Muscle layer of duodenum (tissue), 2 donors: ENCODE results near the gene RBAK.
"Not testable (repeated sequence)": the region's sequence is repeated elsewhere in the genome, so short reads cannot be mapped to it uniquely, and the experiment has no call there.

Source experiments
- H3K27ac ChIP-seq: one replicate; pipeline ENCODE4 v1.7.0; 2013; ENCODE audit warnings: mild to moderate bottlenecking, low read length
- H3K27me3 ChIP-seq: one replicate; pipeline ENCODE4 v1.7.0; 2013; ENCODE audit warnings: low read depth, mild to moderate bottlenecking, control low read depth, low read length
- H3K36me3 ChIP-seq, 2 donors: one replicate each; pipeline ENCODE4 v1.7.0; 2013; ENCODE audit warnings: low read length in 2 of 2, control low read depth in 1 of 2, mild to moderate bottlenecking in 1 of 2; ENCODE audit not compliant: insufficient read depth in 2 of 2, control insufficient read depth in 1 of 2
- H3K4me1 ChIP-seq, 2 donors: one replicate each; pipeline ENCODE4 v1.7.0; 2013; ENCODE audit warnings: low read length in 2 of 2, mild to moderate bottlenecking in 2 of 2, control low read depth in 1 of 2, moderate library complexity in 1 of 2; ENCODE audit not compliant: insufficient read depth in 2 of 2, control insufficient read depth in 1 of 2
- H3K4me3 ChIP-seq, 2 donors: one replicate each; pipeline ENCODE4 v1.7.0; 2013; ENCODE audit warnings: low read length in 2 of 2, low read depth in 1 of 2, mild to moderate bottlenecking in 1 of 2
- H3K9me3 ChIP-seq, 2 donors: one replicate each; pipeline ENCODE4 v1.7.0; 2013; ENCODE audit warnings: low read length in 2 of 2, control low read depth in 1 of 2, mild to moderate bottlenecking in 1 of 2; ENCODE audit not compliant: control insufficient read depth in 1 of 2
- donor health status: healthy.

Gene RBAK

GRCh38 chr7:5051731-5052130 is 6.1 kb downstream of the RBAK start:
- H3K9me3 ChIP-seq = peaks cover 5 to 15% of the 10 kb centered on the region in 2 donors
- H3K27ac ChIP-seq, H3K4me1 ChIP-seq, H3K27me3 ChIP-seq: not testable (repeated sequence)
- peaks cover 0 to 53% of the 10 kb centered on the region in 2 donors for H3K36me3 ChIP-seq
- peak overlapping the region in 1 of 2 donors; percentile 8 for H3K4me3 ChIP-seq

- peaks cover 6 to 65% of the 10 kb centered on the region in 2 donors for H3K36me3 ChIP-seq
Measured at GRCh38 chr7:5053175-5053574, 7.5 kb downstream of the RBAK start.

GRCh38 chr7:5063698-5064097 is 18.0 kb downstream of the RBAK start:
- H3K27me3 ChIP-seq = no peaks in the 10 kb centered on the region
- H3K27ac ChIP-seq = no peak overlapping the region
- peak overlapping the region; percentile 31 to 58 for H3K4me3 ChIP-seq
- peaks cover 72 to 73% of the 10 kb centered on the region in 2 donors for H3K9me3 ChIP-seq
- H3K4me1 ChIP-seq = no peaks in the 10 kb centered on the region
- peaks cover 50 to 93% of the 10 kb centered on the region in 2 donors for H3K36me3 ChIP-seq

More at GRCh38 chr7:5053175-5053574, 7.5 kb downstream of the RBAK start:
- no peaks in the 10 kb centered on the region for H3K27me3 ChIP-seq
- no peak overlapping the region for H3K4me3 ChIP-seq
- H3K9me3 ChIP-seq = peaks cover 5 to 15% of the 10 kb centered on the region in 2 donors
- no peaks in the 10 kb centered on the region for H3K4me1 ChIP-seq
- H3K27ac ChIP-seq = no peak overlapping the region

DNA sequence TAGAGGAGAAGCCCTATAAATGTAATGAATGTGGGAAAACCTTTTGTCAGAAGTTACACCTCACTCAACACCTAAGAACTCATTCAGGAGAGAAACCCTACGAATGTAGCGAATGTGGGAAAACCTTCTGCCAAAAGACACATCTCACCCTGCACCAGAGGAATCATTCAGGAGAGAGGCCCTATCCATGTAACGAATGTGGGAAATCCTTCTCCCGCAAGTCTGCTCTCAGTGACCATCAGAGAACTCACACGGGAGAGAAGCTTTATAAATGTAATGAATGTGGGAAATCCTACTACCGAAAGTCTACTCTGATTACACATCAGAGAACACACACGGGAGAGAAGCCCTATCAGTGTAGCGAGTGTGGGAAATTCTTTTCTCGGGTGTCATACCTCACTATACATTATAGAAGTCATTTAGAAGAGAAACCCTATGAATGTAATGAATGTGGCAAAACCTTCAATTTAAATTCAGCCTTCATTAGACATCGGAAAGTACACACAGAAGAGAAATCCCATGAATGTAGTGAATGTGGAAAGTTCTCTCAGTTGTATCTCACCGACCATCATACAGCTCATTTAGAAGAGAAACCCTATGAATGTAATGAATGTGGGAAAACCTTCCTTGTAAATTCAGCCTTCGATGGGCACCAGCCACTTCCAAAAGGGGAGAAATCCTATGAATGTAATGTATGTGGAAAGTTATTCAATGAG is 18.9 kb downstream of the RBAK start:
- Histone ChIP-seq H3K36me3 (peaks cover 42 to 84% of the 10 kb centered on the region in 2 donors), H3K27ac (no peak overlapping the region), H3K27me3 (no peaks in the 10 kb centered on the region), H3K9me3 (peaks cover 75 to 77% of the 10 kb centered on the region in 2 donors), H3K4me3 (peak overlapping the region; percentile 31 to 58), H3K4me1 (no peaks in the 10 kb centered on the region)

DNA sequence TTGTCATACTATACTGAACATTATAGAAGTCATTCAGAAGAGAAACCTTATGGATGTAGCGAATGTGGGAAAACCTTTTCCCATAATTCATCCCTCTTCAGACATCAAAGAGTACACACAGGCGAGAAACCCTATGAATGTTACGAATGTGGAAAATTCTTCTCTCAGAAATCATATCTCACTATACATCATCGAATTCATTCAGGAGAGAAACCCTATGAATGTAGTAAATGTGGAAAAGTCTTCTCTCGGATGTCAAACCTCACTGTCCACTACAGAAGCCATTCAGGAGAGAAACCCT is 19.4 kb downstream of the RBAK start:
- Histone ChIP-seq H3K27me3 (no peaks in the 10 kb centered on the region), H3K4me1 (no peaks in the 10 kb centered on the region), H3K9me3 (peaks cover 75 to 80% of the 10 kb centered on the region in 2 donors), H3K27ac (no peak overlapping the region), H3K4me3 (peak overlapping the region; percentile 31 to 58), H3K36me3 (peaks cover 37 to 79% of the 10 kb centered on the region in 2 donors)

DNA sequence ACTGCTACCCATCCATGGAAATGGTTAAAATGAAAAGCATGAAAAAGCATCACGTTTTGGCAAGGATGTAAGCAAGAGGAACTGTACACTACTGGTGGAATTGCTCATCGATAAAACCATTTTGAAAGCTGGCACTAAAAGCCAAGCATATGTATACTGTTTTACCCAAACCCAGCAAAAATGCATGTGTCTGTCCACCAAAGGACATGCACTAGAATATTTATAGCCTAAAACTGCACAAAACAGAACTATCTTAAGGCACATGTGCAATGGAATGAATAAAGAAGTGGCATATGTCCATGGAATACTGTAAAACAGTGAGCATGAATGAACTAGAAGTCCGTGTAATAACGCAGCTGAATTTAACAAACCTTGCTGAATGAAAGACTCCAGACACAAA is 22.9 kb downstream of the RBAK start:
- peaks cover 54 to 67% of the 10 kb centered on the region in 2 donors for H3K9me3 ChIP-seq
- no peak overlapping the region for H3K27ac ChIP-seq
- peaks cover 15 to 44% of the 10 kb centered on the region in 2 donors for H3K36me3 ChIP-seq
- H3K27me3 ChIP-seq = no peaks in the 10 kb centered on the region
- H3K4me1 ChIP-seq = peaks cover 0 to 11% of the 10 kb centered on the region in 2 donors
- H3K4me3 ChIP-seq = no peak overlapping the region

DNA sequence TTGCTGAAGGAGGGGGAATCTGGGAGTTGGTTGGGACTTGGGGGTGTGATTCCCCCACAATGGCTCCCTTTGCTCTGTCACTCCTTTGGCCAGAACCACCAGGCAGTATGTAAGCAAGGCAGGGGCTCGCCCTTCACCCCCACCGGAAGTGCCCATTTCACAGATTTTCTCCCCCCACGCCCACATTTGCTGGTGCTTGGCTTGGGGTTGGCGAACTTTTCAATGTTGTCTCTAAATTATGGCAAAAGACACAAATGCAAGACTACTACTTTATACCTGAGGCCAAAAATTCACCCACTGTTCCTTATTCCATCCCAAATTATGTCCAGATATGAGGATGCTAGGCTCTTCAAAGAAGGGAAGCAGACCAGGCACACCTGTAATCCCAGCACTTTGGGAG is 24.5 kb downstream of the RBAK start:
- Histone ChIP-seq H3K27ac (no peak overlapping the region), H3K4me3 (no peak overlapping the region), H3K27me3 (no peaks in the 10 kb centered on the region), H3K9me3 (peaks cover 37 to 50% of the 10 kb centered on the region in 2 donors), H3K36me3 (peaks cover 0 to 28% of the 10 kb centered on the region in 2 donors), H3K4me1 (peaks cover 0 to 11% of the 10 kb centered on the region in 2 donors)

- H3K4me1 ChIP-seq = peaks cover 0 to 11% of the 10 kb centered on the region in 2 donors
- H3K27ac ChIP-seq, H3K36me3 ChIP-seq, H3K4me3 ChIP-seq, H3K9me3 ChIP-seq, H3K27me3 ChIP-seq: not testable (repeated sequence)
Measured at GRCh38 chr7:5075187-5075586, 29.5 kb downstream of the RBAK start.

- Histone ChIP-seq H3K36me3 (no peaks in the 10 kb centered on the region), H3K9me3 (no peaks in the 10 kb centered on the region), H3K4me1 (peaks cover 0 to under 1% of the 10 kb centered on the region in 2 donors), H3K27ac (no peak overlapping the region), H3K27me3 (no peaks in the 10 kb centered on the region), H3K4me3 (no peak overlapping the region)
Measured at GRCh38 chr7:5077740-5078139, 32.1 kb downstream of the RBAK start.

GRCh38 chr7:5082806-5083205 is 37.1 kb downstream of the RBAK start:
- H3K4me1 ChIP-seq = peaks cover 0 to 6% of the 10 kb centered on the region in 2 donors
- no peak overlapping the region for H3K4me3 ChIP-seq
- H3K36me3 ChIP-seq = no peaks in the 10 kb centered on the region
- peaks cover 4% of the 10 kb centered on the region for H3K27me3 ChIP-seq
- no peak overlapping the region for H3K27ac ChIP-seq
- H3K9me3 ChIP-seq = no peaks in the 10 kb centered on the region

DNA sequence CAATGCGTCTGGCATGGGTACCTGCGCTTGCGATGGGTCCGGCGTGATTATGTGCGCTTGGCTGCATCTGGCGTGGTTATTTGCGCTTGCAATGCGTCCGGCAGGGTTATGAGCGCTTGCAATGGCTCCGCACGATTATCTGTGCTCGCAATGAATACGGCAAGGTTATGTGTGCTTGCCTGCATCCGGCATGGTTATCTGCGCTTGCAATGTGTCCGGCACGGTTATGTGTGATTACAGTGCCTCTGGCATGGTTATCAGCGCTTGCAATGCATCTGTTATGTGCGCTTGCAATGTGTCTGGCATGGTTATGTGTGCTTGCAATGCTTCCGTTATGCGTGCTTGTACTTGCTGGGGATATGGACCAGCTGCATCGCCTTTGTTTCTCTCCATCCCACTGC is 37.7 kb downstream of the RBAK start:
- Histone ChIP-seq H3K27me3 (peaks cover 4% of the 10 kb centered on the region), H3K9me3 (no peaks in the 10 kb centered on the region), H3K4me1 (peaks cover 0 to 6% of the 10 kb centered on the region in 2 donors), H3K36me3 (no peaks in the 10 kb centered on the region), H3K27ac (no peak overlapping the region), H3K4me3 (no peak overlapping the region)

- H3K4me1 ChIP-seq = peaks cover 0 to 6% of the 10 kb centered on the region in 2 donors
- H3K27me3 ChIP-seq = peaks cover 4% of the 10 kb centered on the region
- H3K9me3 ChIP-seq = no peaks in the 10 kb centered on the region
- H3K27ac ChIP-seq = no peak overlapping the region
- no peaks in the 10 kb centered on the region for H3K36me3 ChIP-seq
- H3K4me3 ChIP-seq = no peak overlapping the region
Measured at GRCh38 chr7:5086256-5086655, 40.6 kb downstream of the RBAK start.
